Panc1 (cell line): ENCODE measurements around the gene PRKG1. TPM values are rescaled to one million over a fixed set of nuclear protein-coding genes. Genes with fewer than 3 reads are reported as not detected.

Experiments
- ATAC-seq: fragments of 200-7000 bp; cut with Tn5 transposase; 2 replicates; pipeline ENCODE4 v1.9.1; 2020; ENCODE audit warnings: mild to moderate bottlenecking, moderate library complexity
- BruUV-seq: library from RNA; stranded (reverse); fragments of 400-500 nt; replicated peaks from 2 replicates; lab custom pipeline; 2021; lab: Mats Ljungman, UMichigan
- CTCF ChIA-PET: fragments of 300-600 bp; sonication (Branson Sonifier 250); formaldehyde crosslinking; loops from one replicate; lab custom pipeline; 2022; ENCODE audit warnings: antibody characterized with exemption; lab: Charles Lee
- POLR2A ChIA-PET: fragments of 300-600 bp; sonication (Branson Sonifier 250); formaldehyde crosslinking; loops from one replicate; lab custom pipeline; 2022; ENCODE audit warnings: antibody characterized with exemption; lab: Charles Lee
- DNase-seq: peaks from one replicate; pipeline ENCODE4 v3.0.0-alpha.2; 2010; ENCODE audit warnings: low read depth, low spot score
- H3K27ac ChIP-seq: 2 replicates; pipeline ENCODE4 v1.5.1; 2011; ENCODE audit warnings: mild to moderate bottlenecking, low read length, inconsistent platforms
- H3K27me3 ChIP-seq: fragments of 200-500 bp; sonication (Bioruptor generic); 2 replicates; pipeline ENCODE4 v1.6.0; 2014; ENCODE audit warnings: low read length, inconsistent platforms; ENCODE audit not compliant: control insufficient read depth, insufficient read depth
- H3K36me3 ChIP-seq: fragments of 200-500 bp; sonication (Bioruptor generic); 2 replicates; pipeline ENCODE4 v1.5.1; 2014; ENCODE audit warnings: inconsistent platforms, mild to moderate bottlenecking, low read length, moderate library complexity; ENCODE audit not compliant: control insufficient read depth, insufficient read depth
- H3K4me1 ChIP-seq: 2 replicates; pipeline ENCODE4 v1.5.1; 2011; ENCODE audit warnings: inconsistent platforms, mild to moderate bottlenecking, low read length, moderate library complexity; ENCODE audit not compliant: control insufficient read depth, insufficient read depth
- H3K4me3 ChIP-seq, 2 experiments: 2 replicates each; pipeline ENCODE4 v1.5.1; 2011 to 2012; ENCODE audit warnings: low read depth in 2 of 2, low read length in 2 of 2, mild to moderate bottlenecking in 2 of 2, inconsistent platforms in 1 of 2, moderate library complexity in 1 of 2
- H3K9me3 ChIP-seq: fragments of 200-500 bp; sonication (Bioruptor generic); 2 replicates; pipeline ENCODE4 v1.5.1; 2014; ENCODE audit warnings: low read depth, mild to moderate bottlenecking, inconsistent platforms, low read length, moderate library complexity; ENCODE audit not compliant: control insufficient read depth, insufficient read depth
- CTCF ChIP-seq: fragments of 450-650 bp; IDR thresholded peaks from 2 replicates; pipeline ENCODE4 v1.5.1; 2017; ENCODE audit warnings: mild to moderate bottlenecking
- POLR2AphosphoS5 ChIP-seq: IDR thresholded peaks from 2 replicates; pipeline ENCODE4 v1.6.1; 2012; ENCODE audit warnings: mild to moderate bottlenecking, low read depth, low read length, moderate library complexity
- REST ChIP-seq, 2 experiments: IDR thresholded peaks; 2 replicates each; pipeline ENCODE4 v1.6.1; 2011 to 2012; ENCODE audit warnings: low read depth in 2 of 2, control low read depth in 1 of 2, low read length in 1 of 2, mild to moderate bottlenecking in 1 of 2, moderate library complexity in 1 of 2; ENCODE audit not compliant: insufficient read depth in 1 of 2
- SIN3A ChIP-seq: IDR thresholded peaks from 2 replicates; pipeline ENCODE4 v1.6.1; 2012; ENCODE audit warnings: low read depth, mild to moderate bottlenecking, low read length, moderate library complexity, borderline replicate concordance; ENCODE audit not compliant: insufficient read depth
- TCF7L2 ChIP-seq: IDR thresholded peaks from 2 replicates; pipeline ENCODE4 v1.6.1; 2011; ENCODE audit warnings: mild to moderate bottlenecking, low read depth, low read length, inconsistent platforms
- in situ Hi-C: cut with HindIII; loops from 2 replicates; pipeline ENCODE4 v1.10.0; 2016; ENCODE audit warnings: low sequenced_read_pairs, low pct_unique_long_range_greater_than_20kb
- intact Hi-C: fragments of 100-400 bp; cut with micrococcal nuclease; formaldehyde crosslinking; loops from one replicate; pipeline ENCODE4 v1.10.0; 2022; ENCODE audit not compliant: unreplicated experiment
- total RNA-seq: library from RNA; stranded (reverse); gene quantifications from one replicate; pipeline ENCODE4 v1.2.1, GENCODE V29; 2021; ENCODE audit not compliant: unreplicated experiment

PRKG1 gene
- total RNA-seq, 1 experiment from 2014 or later = 0.92 TPM

GRCh38 chr10:51029172-51029641 is 45.1 kb upstream of the PRKG1 start:
- ChIA-PET POLR2A (no interaction called here), CTCF (no interaction called here)
- no peaks in the 10 kb centered on the region for H3K9me3 ChIP-seq
- no peak overlapping the region for H3K4me3 ChIP-seq
- intact Hi-C loops = no loop called here
- DNase-seq (no peak), ATAC-seq (no peak)
- H3K36me3 ChIP-seq = no peaks in the 10 kb centered on the region
- H3K27me3 ChIP-seq = peaks cover 3% of the 10 kb centered on the region; the same call in 1 of the 2 replicates
- BruUV-seq = no TSS peak
- H3K27ac ChIP-seq = no peak overlapping the region
- in situ Hi-C loops = no loop called here
- TF ChIP-seq CTCF (no peak), POLR2AphosphoS5 (no peak), TCF7L2 (no peak), REST (IDR thresholded peaks at IDR 0.05; ENCODE audit: insufficient read depth in 1 of 2, low read depth in 2 of 2, low read length in 1 of 2) (no peak), SIN3A (no peak)
- H3K4me1 ChIP-seq = no peaks in the 10 kb centered on the region

GRCh38 chr10:51030480-51030879 is 43.8 kb upstream of the PRKG1 start:
- Histone ChIP-seq H3K4me1 (no peaks in the 10 kb centered on the region), H3K27me3 (peaks cover 3% of the 10 kb centered on the region; the same call in 1 of the 2 replicates), H3K36me3 (no peaks in the 10 kb centered on the region), H3K9me3 (no peaks in the 10 kb centered on the region), H3K27ac (no peak overlapping the region), H3K4me3 (no peak overlapping the region)
- ChIA-PET CTCF (no interaction called here), POLR2A (no interaction called here)
- no peak for ATAC-seq
- TF ChIP-seq SIN3A (no peak), POLR2AphosphoS5 (no peak), REST (IDR thresholded peaks at IDR 0.05; ENCODE audit: insufficient read depth in 1 of 2, low read depth in 2 of 2, low read length in 1 of 2) (no peak), TCF7L2 (no peak), CTCF (no peak)
- intact Hi-C loops = no loop called here
- in situ Hi-C loops = no loop called here
- no TSS peak for BruUV-seq
- DNase-seq = no peak
